ENCODE measurements around the gene S100Z.
"Not testable (repeated sequence)": the region's sequence is repeated elsewhere in the genome, so short reads cannot be mapped to it uniquely, and the experiment has no call there.

S100Z gene

GRCh38 chr5:76888733-76889300 lies 39.0 kb downstream of the S100Z start:
- no peak for DNase-seq

DNA sequence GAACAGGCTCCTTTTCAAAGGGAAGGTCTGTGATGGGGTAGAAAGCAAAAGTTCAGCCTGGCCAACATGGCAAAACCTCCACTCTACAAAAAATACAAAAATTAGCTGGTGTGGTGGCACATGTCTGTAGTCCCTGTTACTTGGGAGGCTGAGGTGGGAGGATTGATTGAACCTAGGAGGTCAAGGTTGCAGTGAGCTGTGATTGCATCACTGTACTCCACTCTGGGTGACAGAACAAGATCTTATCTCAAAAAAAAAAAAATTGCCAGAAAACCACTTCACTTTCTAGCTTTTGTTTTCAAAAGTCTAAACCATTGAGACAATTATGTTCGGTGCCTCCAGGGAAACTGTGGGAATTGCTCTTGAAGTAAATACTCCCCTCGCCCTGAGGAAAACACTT lies 43.5 kb downstream of the S100Z start:
- DNase-seq, result no peak

DNA sequence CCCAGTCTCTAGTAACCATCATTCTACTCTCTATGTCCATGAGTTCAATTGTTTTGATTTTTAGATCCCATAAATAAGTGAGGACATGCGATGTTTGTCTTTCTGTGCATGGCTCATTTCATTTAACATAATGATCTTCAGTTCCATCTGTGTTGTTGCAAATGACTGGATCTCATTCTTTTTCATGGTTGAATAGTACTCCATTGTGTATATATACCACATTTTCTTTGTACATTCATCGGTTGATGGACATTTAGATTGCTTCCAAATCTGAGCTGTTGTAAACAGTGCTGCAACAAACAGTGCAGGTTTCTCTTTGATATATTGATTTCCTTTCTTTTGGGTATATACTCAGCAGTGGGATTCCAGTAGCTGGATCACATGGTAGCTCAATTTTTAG lies 46.4 kb downstream of the S100Z start:
- DNase-seq, result no peak

- no peak for DNase-seq
Measured at GRCh38 chr5:76901522-76901921, 51.7 kb downstream of the S100Z start.

GRCh38 chr5:76908166-76908565 lies 58.4 kb downstream of the S100Z start:
- no peak for DNase-seq

- not testable (repeated sequence) for DNase-seq
Measured at GRCh38 chr5:76910344-76910933, 60.6 kb downstream of the S100Z start.

GRCh38 chr5:76914671-76915070 lies 64.9 kb downstream of the S100Z start:
- DNase-seq, result not testable (repeated sequence)

GRCh38 chr5:76918539-76918938 lies 68.7 kb downstream of the S100Z start:
- no peak for DNase-seq

- DNase-seq, result no peak
Measured at GRCh38 chr5:76920491-76920890, 70.7 kb downstream of the S100Z start.

DNA sequence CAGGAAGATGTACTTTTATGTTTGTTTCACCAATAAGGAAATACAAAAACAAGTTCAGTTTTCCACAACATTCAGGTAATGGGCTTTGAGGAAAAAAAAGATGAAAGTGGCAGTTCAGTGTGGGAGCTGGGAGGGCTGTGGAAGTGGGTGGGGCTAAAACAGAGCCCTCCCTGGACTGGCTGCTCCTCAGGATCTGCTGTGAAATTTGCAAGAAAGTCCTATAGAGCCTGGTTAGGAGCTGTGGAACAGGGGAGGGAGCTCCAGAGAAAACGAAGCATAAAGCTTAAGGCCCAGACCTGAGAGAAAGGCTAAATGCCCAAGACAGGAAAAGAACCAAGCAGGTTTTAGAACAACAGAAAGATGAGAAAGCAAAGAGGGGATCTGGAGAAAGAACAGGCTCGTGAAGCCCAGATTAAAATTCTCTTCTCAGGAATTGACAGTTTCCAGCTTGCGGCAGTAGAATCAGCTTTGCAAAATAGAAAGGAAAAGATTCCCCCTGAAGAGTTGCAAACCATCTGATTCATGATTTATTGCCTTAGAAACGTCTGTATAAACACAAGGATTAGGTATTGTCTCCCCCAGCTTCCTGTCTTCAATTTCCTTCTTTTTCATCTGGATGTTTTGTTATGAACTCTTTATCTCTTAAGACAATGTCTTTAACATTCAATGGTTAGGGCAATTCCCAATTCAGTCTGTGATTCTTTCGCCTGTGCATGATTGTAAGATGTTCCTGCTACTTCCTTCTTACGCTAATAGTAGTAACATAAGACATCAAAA lies 76.7 kb downstream of the S100Z start:
- no peak for DNase-seq

DNA sequence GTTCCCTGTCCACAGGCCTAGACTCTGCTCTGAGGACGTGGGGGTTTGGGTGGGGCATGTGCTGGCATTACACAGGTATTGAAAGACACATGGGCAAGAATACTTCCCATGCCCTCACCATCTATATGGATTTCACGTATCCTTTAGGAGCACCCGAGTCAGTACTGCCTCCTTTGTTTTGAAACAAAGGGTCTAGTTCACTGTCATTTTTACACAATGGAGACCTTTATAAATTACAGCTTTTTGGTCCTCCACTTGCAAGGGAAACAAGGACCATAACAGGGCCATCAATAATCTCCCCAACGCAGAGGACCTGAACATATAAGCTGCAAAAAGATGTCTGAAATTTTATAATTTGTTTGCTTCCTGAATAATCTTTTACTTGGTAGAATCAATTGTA lies 78.1 kb downstream of the S100Z start:
- DNase-seq, result no peak

GRCh38 chr5:76930083-76930482 lies 80.3 kb downstream of the S100Z start:
- no peak for DNase-seq

GRCh38 chr5:76938177-76938576 lies 88.4 kb downstream of the S100Z start:
- DNase-seq, result no peak

GRCh38 chr5:76941000-76941399 lies 91.2 kb downstream of the S100Z start:
- no peak for DNase-seq

- no peak for DNase-seq
Measured at GRCh38 chr5:76941442-76941841, 91.6 kb downstream of the S100Z start.

- no peak for DNase-seq
Measured at GRCh38 chr5:76942581-76942980, 92.8 kb downstream of the S100Z start.

DNA sequence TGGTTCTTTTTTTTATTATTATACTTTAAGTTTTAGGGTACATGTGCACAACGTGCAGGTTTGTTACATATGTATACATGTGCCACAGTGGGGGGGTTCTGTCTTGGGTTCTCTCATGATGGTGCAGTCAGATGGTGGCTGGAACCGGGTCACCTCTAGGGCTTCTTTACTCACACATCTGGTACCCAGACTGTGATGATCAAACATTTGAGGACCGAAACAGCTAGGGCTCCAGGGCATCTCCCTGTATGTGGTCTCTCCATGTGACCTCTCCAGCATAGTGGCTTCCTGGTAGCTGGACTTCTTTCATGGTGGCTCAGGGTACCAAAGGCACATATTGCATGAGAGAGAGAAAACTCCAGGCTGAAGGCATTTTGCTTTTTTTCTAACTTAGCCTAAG lies 93.2 kb downstream of the S100Z start:
- no peak for DNase-seq

DNA sequence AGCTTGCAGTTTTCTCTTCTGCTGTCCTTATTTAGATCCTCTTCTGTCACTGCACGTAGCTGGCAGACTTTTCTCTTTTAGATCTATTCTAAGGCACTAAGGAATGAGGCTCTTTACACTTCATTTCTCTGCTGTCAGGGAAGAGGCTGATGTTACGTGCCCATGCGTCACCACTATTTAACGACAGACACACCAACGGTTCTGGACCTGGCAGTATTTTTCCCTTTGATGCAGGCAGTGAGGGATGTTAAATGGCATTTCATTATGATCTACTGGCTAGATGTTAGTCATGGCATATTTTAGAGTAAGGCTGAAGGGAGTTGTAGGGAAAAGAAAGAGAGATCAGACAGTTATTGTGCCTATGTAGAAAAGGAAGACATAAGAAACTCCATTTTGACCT lies 94.8 kb downstream of the S100Z start:
- no peak for DNase-seq

GRCh38 chr5:76945238-76945637 lies 95.4 kb downstream of the S100Z start:
- DNase-seq, result not testable (repeated sequence)

DNA sequence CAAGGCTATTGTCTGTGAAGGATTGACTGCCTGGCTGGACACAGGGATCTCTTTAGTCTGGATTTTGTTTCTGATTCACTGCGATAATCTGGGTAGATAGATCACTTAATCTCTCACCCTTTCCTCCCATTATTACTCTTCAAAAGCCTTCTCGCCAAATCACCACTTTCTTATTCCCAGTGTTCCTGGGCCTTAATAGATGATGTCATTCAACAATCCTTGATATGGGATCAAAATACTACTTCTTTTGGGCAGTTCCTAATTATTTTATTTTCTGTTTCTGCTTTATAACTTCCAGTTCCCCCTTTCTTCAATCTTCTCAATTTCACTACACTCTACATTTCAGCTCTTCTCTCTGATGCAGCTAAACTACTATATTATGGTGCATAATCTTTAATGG lies 96.3 kb downstream of the S100Z start:
- no peak for DNase-seq

DNA sequence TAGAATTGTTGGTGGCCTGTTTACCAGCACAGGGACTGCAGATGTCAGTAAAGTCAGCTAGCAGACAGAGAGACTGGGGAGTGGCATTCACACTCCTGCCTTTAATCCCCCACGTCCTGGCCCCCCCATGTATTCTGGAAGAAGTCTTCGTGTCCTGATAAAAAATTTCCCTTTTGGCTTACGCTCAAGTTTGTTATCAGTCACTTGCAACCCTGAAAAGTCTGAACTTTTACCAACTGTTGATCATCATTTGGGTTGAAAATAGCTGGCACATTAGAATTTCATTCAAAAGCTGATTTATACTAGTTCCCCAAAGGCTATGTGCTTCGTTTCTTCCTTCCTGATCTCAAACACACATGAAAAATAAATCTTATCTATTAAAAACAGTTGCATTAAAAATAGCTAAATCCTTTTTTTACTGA lies 97.3 kb downstream of the S100Z start:
- no peak for DNase-seq

DNA sequence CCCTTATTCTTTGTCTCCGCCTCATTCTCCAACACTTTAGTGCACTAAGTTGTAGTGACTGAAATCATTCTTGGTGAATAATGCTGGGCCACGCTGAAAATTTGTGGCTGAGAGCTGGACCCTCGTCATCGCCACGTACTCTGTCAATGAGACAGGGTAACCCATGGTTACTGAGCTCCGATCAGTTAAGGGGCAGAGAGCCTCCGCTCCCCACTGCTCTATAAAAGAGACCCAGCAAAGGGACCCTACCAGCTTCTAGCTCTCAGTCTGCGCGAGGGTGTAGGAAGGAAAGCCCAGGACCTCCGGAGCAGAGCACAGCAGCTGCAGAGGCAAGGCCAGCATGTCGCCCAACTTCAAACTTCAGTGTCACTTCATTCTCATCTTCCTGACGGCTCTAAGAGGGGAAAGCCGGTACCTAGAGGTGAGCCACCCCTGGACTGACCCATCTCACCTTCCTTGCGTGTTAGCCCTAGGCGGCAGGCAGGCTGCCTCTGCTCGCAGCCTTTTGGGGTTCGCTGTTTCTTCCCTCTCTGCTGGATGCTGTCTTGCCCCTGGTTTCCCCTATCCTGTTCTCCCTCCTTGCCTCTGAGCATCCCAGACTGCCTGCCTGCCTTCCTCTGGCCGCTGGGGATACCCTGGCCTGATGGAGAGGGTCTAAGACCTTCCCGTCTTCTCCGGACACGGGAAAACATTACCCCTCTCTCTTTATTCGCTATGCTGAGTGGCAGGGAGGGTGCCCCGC lies 103.2 kb downstream of the S100Z start, which contains the start of gene CRHBP:
Gene CRHBP, plus strand, starts transcription at position 251 of the 742 bp plus-strand sequence. Its CDS starts 90 bp downstream, at position 341.
- DNase-seq, result no peak

DNA sequence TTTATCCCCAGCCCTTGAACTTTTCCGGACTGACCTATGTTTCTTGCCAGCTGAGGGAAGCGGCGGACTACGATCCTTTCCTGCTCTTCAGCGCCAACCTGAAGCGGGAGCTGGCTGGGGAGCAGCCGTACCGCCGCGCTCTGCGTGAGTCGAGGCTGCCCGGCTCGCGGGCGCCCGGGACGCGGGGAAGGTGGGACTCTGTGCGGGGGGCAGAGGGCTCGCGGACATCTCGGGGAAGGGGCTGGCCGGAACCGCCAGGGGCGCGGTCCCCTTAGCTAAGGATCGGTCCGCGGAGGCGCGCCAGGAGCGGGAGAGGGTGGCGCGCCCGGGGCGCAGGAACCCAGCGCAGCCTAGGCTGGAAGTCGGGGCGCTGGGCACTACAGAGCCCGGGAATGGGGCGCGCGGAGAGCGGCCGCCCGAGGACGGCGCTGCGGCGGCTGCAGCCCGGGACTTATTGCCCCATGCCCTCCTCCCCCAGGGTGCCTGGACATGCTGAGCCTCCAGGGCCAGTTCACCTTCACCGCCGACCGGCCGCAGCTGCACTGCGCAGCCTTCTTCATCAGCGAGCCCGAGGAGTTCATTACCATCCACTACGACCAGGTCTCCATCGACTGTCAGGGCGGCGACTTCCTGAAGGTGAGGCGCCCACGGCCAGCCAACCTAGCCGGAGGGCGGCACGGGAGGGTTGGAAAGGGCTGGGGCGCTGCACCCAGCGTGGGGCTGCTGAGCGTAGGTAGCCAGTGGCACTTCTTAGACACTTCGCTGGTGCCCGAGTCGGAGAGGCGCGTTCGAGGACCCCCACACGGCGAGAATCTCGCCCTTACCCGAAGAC lies 104.0 kb downstream of the S100Z start:
- no peak for DNase-seq

Data from activated naive CD4-positive, alpha-beta T cell treated with anti-CD3 and anti-CD28 coated beads, Interleukin-2, amount 50 U/mL, for 16 hours (primary cell).